ENCODE results near the gene ARHGAP1.

GRCh38 chr11:46675949-46676348 is 24.5 kb downstream of the ARHGAP1 start:
- TF ChIP-seq CTCF (conservative IDR thresholded peaks at IDR 0.05): no peak
- no peak for TF ChIP-seq EZH2 (IDR thresholded peaks at IDR 0.05; ENCODE audit: low read depth)
